Fibroblast of skin of scalp (primary cell): ENCODE data around the gene L3MBTL4. TPM values are rescaled to one million over a fixed set of nuclear protein-coding genes. Genes with fewer than 3 reads are reported as not detected.
"Not testable (repeated sequence)": the region's sequence is repeated elsewhere in the genome, so short reads cannot be mapped to it uniquely, and the experiment has no call there.

Experiments
- DNase-seq: peaks from one replicate; pipeline ENCODE4 v3.0.0-alpha.2; 2013
- polyA plus RNA-seq, 2 experiments: library from polyadenylated mRNA; unstranded; fragments of 120-200 nt; gene quantifications; one replicate each; pipeline ENCODE4 v1.2.1, GENCODE V29; 2013; ENCODE audit not compliant: insufficient read length in 2 of 2

L3MBTL4 gene
- polyA plus RNA-seq (2013, experiment 1 of 2; ENCODE audit: insufficient read length): 0.04 TPM
- 0.15 TPM for polyA plus RNA-seq (2013, experiment 2 of 2; ENCODE audit: insufficient read length)

DNA sequence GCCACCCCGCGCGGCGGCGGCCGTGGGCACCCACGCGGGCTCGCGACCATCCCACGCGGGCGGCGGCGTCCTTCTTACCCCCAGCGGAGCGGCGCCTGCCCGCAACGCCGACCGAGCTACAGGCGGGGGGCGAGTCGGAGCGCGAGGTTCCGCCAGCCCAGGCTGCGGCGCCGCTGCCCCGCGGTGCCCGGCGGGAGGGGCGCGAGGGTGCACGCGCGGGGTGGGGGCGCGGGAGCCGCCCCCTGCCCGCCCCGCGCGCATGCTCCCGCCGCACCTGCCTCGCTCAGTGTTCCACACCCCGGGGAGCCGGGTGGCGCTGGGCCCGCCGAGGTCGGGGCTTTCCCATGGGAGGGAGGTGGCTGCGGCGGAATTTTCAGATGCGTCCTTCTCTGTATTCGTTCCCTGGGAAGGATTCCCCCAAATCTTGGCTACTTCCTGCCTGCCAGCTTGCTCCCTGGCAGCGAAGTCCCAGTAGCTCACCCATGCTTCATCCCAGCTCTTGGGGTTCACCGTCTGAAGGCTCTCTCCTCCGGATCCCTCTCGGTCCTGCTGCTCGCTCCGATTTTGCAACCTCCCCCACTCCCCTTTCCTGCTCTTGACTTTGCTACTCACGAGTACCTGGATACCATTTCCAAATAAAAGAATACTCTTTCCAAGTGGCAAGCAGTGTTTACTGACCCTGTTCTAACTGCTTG is at the start of gene L3MBTL4:
Gene L3MBTL4 (minus strand): TSS at position 189 of the 695 bp plus-strand sequence. CDS start 103,286 bp downstream, outside the sequence.
- DNase-seq: no peak

DNA sequence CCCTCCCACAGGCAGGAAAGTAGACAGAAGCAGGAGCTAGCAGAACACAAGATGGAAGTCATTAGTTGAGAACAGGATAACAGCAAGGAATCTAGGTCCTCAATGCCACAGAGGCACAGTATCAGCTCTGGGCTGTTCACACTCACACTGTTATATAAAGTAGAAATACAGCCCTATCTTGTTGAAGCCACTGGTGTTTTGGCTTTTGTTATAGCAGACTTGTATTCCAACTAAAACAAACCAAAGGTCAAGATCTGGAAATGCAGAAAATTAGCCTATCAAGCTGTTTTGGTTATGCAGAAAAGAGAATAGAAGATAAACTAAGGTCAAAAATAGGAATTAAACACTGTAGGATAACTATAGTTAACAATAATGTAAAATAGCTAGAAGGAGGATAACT is 37.5 kb upstream of the L3MBTL4 start:
- no peak for DNase-seq

DNA sequence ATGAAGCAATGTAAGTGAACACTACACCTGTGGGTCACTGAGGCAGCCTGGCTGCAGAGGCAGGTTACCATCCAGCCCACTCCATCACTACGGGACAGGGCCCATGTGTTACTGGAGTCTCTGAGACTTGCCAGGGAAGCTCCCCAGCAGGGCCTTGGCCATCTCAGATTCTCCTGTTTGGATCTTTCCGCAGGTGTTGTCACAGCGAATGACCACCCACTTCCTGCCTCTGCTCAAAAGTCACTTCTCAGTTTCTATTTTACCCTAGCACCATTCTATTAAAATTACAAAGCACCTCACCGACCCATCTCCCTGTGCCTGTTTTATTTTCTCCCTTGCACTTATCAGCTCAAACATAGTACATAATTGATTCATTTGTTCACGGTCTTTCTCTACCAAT is 34.5 kb upstream of the L3MBTL4 start:
- no peak for DNase-seq

DNA sequence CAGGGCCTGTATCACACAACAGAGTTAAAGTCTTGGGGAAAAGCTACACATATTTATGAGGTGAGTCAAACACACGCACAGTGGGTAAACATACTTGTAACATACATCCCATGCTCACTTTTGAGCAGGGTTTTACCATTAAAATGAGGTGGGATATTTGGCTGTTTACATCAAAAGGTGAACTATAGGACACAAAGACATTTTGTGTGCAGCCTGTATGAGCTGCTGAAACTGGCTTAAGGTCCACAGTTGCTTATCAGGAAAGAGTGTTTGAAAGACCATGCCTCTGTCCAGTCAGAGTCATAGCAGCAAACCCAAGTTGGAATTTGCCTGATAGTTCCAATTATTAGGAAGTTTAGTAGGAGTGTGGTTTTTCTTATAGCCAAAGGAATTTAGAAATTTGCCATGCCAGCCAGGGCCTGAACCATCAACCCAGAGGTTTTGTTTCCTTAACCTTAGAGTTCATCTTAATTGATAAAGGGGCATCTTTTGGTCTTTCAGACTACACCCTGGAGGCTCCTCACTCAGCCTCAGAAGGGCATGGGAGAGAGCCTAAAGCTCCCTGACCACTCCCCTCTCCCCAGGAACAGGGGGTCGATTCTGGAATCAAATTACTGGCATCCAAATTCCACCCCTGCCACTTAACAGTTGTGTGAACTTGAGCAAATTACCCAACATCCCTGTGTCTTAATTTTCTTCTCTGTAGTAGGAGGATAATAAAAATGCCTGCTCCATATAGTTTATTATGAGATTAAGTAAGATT is 29.9 kb upstream of the L3MBTL4 start:
- DNase-seq: peak; percentile 0

DNA sequence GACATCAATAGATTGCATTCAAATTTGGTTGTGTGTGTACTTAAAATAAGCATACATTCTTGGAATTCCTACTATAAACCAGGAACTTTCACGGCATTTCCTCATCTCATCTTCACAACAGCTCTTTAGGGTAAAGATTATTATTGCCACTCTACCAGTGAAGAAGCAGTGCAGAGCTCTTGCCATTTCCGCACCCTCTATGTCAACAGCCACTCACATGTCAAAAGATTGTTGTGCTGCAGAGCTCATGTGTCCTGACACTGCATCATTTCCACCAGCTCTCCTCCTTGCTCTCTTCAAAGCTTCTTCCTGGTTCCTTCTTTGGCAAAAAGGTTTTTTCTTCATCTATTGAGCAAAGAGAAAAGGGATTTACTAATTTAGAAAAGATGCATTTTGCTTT is 26.5 kb upstream of the L3MBTL4 start:
- DNase-seq: peak; percentile 22

DNA sequence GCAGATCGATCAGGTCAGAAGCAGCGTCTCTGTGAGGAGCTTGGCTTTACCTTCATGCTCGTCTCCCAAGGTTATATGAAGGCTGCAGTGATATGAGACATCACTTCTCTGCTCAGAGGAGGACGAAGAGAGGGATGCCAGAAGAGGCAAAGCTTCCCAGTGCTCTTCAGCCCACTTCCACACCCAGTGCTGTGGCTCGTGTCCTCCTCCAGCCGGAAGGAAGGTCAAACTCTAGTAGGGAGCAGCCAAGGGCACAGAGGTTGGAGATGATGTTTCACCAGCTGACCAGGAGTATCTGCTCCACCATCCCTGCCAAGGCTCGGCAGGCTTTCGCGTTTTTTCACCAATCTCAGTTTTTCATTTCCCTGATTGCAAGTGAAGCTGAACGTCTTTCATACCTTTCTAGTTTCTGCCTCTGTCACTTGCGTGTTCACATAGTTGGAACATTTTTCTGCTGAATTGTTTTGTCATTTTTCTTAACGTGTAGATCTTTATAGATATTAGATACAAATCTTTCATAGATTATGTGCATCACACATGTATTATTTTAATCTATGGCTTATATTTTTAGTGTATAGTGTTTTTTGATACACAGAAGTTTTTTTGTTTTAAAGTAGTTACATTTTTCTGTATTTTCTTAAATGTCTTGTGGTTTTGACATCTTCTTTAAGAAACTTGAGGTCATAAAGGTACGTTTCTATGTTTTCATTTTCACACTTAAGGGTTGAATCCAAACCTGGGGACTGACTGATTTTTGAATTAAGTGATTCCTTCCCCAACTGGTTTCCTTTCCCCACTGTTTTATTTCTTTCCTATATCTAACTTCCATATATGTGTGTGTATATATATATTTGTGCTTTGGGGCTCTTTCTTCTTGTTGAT is 23.5 kb upstream of the L3MBTL4 start:
- DNase-seq: no peak

DNA sequence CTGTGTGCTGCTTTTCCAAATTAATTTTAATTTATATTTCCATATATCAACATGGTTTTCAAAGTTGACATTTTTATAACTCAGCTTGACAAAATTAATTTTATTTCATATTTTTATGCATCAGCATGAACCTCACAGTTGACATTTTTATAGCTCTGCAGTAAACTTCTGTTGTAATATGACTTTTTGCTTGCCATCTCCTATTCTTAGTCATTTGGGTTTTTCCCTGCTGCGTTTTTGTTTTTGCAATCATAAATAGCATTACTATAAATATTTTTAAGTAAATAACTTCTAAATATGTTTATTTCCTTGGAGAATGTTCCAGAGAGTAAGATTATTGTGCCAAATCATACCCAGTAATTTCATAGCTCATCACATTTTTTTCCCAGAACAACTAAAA is 21.0 kb upstream of the L3MBTL4 start:
- no peak for DNase-seq

DNA sequence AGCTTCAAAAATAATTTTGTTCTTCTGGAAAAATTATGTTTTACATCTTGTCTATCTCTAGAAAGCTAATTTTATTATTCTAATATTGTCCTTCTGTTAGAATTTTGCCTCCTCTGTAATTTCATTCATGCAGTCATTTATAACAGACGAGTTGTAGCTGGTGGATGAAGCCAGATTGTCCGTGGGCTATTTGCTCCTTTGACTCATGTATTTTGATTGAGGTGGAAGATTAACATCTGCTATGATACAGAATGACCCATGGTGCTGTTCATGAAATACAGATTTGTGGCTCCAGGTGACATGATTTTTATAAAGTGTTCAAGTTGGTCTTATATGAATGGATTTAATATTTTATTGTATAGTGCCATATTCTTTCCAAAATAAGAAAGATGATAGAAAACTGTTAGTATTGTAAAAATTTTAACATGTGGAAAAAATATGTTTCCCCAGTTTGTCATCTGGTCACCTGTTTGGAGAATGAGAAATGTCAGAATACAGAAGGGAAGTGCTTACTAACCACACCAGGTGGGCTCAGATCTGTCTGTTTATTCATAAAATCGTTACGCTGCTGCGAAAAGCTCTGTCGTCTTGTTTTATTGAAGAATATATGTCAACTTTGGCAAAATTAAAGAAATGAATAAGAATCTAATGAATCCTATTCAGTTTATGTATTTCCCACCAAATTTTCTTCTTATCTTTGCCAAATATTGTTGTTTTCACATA is 20.4 kb upstream of the L3MBTL4 start:
- no peak for DNase-seq

DNA sequence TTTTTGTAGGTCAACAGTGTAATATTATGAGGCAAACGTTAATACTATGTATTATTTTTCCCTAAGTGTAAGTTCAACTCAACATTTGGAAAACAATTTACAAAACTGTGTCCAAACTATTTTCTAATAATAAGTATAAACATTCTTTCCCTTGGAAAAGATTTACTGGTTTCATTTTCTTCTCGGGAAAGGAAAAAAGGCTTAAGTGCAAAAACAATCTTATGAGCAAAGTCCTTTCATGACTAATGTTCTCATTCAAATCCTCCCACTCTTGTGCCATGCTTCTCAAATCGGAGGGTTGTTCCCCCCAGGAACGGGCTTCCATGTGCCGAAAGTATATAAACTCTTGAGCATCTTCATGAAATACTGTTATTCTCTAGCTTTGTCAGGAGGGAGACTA is 19.8 kb upstream of the L3MBTL4 start:
- DNase-seq: no peak

DNA sequence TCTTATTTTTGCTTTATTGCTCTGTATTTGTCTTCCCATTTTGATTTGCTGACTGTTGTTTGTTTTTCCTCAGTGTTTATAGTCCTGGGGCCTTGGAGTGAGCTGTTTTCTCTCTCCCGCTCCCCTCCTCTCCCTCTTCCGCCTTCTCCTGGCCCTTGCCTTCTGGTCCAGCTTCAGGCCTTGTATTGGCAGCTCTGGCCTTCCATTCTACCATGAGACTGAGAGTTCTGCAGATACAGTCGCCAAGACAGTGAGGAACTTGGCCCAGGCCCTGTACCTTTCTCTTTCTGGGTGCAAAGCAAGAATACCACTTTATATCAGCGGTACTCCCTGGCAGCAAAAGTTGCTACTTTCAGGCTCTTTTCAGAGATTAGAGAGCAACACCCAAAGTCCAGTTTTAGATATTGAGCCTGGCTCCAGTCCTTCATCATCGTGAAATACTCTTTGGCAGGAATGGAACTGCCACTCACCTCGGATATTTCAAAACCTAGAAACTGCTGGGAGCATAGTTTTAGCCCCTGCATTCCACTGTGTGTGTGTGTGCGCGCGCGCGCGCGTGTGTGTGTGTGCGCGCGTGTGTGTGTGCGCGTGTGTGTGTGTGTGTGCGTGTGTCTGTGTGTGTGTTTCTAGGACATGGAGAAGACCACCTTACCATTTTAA is 17.1 kb upstream of the L3MBTL4 start:
- DNase-seq: no peak

DNA sequence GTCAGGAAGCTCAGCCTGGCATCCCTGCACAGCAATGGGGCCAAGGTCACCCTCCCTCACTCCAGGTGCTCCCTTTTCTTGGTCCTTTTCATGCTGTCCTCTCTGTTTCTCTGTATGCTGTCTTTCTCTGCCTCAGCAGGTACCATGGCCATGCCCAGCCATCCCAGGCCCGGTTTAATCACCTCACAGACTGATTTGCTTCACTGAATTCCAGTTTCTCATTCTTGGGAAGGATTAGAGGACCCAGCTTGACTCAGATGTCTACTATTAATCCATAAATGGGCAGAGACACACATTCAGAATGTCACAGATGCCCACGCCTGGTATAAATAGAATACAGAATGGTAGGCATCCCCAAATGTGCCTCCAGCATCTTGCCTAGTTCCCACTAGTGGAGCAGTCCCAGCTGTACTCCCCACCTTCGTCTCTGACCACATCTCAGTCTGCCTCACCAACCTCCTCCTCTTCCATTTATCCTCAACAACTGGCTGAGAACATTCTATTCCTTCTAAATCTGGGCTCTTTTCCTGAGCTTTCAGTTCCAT is 14.2 kb upstream of the L3MBTL4 start:
- no peak for DNase-seq

DNA sequence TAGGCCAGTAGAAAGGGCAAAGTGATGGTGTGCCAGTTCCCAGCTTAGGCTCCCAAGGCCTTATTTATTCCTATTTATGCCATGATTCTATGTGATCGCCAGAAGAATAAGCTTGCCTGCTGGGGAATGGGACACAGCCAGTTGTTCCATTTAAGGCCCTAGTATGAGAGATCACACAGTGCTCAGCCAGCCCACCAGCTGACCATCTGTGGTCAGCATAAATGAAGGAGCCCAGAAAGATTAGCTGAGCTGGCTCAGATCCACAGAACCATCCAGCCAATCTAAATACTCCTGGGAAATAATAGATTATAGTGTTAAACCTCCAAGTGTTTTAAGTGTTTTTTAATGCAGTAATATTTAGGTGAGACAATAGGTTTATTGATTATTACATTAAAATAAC is 12.6 kb upstream of the L3MBTL4 start:
- DNase-seq: no peak

DNA sequence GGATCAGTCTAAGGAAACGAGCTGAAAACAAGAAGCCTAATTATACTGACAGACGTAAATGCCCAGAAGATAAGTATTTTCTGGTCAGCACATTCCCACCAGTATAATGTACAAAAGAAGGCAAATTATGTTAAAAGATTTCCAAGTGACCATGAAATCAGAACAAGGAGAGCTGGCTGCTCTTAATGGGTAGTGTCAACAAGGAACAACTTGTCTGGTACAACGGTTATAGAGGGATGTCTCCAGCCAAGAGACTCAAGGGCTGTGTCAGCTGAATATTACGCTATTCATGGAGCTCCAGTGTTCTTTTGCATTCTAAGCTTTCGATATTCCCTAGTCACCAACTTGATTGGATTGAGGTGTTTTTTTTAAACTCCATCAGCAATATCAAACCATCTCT is 8.6 kb upstream of the L3MBTL4 start:
- no peak for DNase-seq

DNA sequence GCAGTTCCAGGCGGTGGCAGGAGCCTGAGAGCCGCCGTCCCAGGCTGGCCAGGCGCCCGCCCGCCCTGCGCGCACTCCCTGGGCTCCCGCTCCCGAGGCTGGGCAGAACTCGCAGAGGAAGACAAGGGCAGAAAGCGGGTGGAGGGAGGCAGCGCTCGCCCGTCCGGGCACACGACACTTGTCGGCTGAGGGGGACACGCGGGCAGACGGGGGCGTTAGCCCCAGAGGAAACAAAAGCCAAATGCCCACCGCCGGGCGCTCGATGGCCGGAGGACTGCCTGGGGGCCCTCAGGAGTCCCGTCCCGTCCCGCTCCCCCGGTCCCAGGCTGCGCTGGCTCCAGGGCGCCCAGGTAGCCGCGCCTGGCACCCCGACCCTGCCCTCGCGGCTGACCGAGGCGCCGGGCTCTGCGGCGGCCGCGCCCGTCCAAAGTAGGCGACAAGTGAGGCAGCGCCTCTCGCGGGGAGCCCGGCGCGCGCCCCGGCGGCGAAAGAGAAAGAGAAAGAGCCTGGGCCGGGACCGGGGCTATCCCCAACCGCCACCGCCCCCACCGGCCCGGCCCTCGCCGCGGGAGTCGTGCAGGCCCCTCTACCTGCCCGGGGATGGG is 491 bp downstream of the L3MBTL4 start:
- peak; percentile 19 for DNase-seq

DNA sequence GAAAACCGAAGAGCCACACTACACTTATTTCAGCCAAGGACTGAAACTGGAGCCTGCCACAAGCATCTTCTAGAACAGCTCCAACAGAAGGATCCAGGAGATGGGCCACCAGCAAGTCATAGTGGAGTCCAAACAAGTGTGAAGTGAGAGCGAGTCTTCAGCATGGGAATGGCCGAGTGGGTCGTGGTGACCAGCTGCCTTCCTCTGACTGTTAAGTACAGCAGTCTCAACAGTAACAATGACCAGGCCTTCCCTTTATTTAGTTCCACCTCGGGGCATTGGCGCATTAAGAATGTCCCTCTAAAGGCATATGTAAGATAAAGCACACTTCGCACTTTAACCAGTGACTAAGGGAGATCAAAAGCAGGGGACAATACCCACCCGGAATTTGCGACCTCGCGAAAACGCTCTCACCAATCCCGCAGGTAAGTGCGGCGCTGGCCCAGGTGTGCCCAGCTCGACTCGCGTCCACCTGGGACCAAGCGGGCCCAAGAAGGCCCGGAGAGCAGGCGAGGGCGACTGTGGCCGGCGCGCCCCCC is 1.1 kb downstream of the L3MBTL4 start:
- no peak for DNase-seq

DNA sequence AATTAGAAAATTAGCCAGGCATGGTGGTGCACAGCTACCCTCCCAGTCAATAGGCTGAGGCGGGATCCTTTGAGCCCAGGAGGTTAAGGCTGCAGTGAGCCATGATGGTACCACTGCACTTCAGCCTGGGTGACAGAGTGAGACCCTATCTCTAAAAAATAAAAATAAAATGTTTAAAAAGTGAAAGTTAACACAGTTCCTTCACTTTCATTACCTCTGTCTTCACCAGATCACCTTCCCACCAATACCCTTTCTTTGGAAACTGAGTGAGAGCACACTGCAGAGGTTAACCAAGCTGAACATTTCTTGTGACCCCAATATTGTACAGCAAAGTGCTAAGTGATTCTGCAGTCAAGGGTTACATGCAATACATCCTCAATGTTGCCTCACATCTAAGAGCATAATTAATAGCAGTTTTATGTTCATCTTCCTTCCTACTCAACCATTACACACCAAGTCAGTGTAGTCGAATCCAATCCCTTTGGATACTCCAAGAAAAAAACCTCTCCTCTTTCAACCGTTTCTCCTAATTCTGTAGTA is 1.7 kb downstream of the L3MBTL4 start:
- DNase-seq: no peak

DNA sequence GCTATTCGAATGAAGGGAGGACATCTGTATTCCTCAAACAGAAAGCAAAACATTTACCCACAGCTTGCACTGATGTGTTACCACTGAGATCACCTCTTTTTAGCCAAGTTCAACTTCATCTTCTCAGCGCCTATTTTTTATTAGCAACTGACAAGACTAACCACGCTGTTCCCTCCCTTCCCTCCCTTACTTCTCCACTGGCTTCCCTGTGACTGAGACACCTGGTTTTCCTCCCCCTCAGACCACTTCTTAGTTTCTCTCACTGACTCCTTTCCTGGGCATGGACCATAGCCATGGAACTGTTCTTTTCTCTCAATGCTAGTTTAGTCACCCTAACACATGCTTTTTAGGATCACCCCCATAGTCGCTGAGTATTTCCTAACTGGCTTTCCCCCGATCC is 3.3 kb downstream of the L3MBTL4 start:
- no peak for DNase-seq

DNA sequence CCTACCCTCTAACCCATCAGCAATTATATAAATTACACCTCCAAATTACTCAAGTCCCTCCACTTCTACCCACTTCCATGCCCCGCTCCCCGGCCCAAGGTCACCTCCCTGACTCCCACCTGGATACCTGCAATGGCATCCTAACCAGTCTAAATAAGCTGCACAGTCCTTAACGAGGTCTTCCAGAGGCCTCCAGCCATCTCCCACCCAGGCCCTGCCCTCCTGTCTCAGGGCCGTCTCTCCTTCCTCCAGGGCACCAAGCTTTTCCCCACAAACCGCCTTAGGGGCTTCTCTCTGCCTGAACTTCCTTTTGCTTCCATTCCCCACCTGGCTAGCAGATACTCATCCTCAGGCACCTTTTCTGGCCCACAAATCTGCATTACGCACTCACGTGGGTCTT is 4.8 kb downstream of the L3MBTL4 start:
- no peak for DNase-seq

DNA sequence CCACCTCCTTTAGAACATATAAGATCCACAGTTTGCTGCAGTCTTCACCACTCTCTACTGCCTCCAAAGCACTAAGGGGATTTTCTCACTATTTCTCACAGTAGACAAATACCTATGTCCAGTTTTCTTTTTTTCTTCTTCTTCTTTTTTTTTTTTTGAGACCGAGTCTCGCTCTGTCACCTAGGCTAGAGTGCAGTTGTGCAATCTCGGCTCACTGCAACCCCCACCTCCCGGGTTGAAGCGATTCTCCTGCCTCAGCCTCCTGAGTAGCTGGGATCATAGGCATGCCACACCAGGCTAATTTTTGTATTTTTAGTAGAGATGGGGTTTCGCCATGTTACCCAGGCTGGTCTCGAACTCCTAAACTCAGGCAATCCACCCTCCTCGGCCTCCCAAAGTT is 6.2 kb downstream of the L3MBTL4 start:
- not testable (repeated sequence) for DNase-seq

DNA sequence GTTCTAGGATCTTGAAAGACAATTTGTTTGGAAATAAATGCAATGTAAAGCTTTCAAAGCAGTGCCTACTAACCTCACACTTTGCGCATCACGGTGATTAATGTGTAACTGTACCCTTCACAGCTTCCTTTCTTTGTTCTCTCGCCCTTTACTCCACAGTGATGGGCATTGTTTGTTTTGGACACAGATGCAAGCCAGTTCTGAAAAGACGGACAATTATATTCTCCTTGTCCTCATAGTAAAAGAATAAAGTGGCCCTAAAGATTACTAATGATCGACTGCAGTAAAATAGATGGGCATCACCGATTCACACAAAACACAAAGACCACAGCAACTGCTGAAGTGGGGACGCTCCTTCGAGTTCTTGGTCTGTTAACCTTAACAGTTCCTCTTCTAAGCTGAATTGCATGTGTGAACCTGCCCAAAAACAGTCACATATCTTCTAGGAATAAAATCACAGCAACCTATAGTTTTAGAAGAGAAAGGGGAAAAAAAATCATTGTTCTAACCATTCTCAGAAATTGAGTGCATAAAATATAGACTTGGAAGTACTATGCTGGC is 7.7 kb downstream of the L3MBTL4 start:
- no peak for DNase-seq
